ENCODE data around the gene ITSN1.

GRCh38 chr21:33760641-33761440, 118.5 kb downstream of the ITSN1 start:
- TF ChIP-seq EZH2phosphoT487 (IDR thresholded peaks at IDR 0.05; ENCODE audit: insufficient read depth, low read depth) (no peak), EZH2 (IDR thresholded peaks at IDR 0.05; ENCODE audit: insufficient read depth, poor library complexity, severe bottlenecking) (no peak)
